Measurements from ENCODE around the gene NAPEPLD.
A peak's percentile ranks its signal among the peaks of the same experiment; 100 is the strongest.

NAPEPLD gene

DNA sequence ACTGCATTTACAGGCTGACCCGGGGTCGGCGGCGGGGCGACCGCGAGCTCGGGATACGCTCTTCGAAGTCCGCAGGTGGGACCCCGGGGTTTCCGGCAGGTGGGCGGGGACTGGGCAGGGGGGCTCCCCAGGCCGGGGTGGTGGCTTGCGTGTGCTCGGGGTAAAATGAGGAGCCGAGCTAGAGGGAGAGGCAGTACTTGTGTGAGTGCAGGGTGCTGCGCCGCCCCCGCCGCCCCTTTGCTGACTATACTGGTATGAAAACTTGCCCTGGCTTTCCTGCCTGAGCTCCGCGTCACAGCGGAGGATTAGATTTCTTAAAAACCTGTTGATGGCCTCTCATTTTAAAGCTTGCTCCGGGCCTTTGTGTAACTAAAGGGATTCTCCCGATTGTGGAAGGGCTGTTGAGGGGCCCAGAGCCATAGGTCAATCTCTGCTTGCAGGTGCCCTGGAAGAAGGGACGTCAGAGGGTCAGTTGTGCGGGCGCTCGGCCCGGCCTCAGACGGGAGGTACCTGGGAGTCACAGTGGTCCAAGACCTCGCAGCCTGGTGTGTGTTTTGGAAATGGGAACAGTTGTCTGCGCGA lies 73.5 kb downstream of the NAPEPLD start (continued):
- TF ChIP-seq ZNF266 (tag by site-specific recombination; IDR thresholded peaks at IDR 0.05; ENCODE audit: low read depth) (no peak), ZNF394 (tag by site-specific recombination; IDR thresholded peaks at IDR 0.05; ENCODE audit: borderline replicate concordance) (no peak), ZNF658 (tag by site-specific recombination; IDR thresholded peaks at IDR 0.05) (no peak), ZNF707 (tag by site-specific recombination; IDR thresholded peaks at IDR 0.05) (no peak), ZBTB7A (tag by site-specific recombination; IDR thresholded peaks at IDR 0.05; ENCODE audit: low read depth) (no peak), TCF7L2 (IDR thresholded peaks at IDR 0.05; ENCODE audit: borderline replicate concordance, low read depth, low read length) (no peak), FEZF1 (tag by site-specific recombination; IDR thresholded peaks at IDR 0.05) (no peak), ZNF548 (tag by site-specific recombination; IDR thresholded peaks at IDR 0.05) (no peak), ZNF76 (tag by site-specific recombination; IDR thresholded peaks at IDR 0.05; ENCODE audit: borderline replicate concordance, low read depth) (no peak; the same call in 1 of the 2 replicates), BCL11B (tag by site-specific recombination; IDR thresholded peaks at IDR 0.05; ENCODE audit: low read depth) (no peak), GLIS1 (tag by site-specific recombination; IDR thresholded peaks at IDR 0.05) (peak; percentile 30; the same call in 1 of the 2 replicates), ZNF701 (tag by site-specific recombination; IDR thresholded peaks at IDR 0.05) (no peak), ZNF302 (tag by site-specific recombination; IDR thresholded peaks at IDR 0.05; ENCODE audit: low read depth) (no peak), ZNF341 (tag by site-specific recombination; IDR thresholded peaks at IDR 0.05; ENCODE audit: low read depth) (no peak), EGR2 (tag by site-specific recombination; IDR thresholded peaks at IDR 0.05; ENCODE audit: low read depth) (peak; percentile 36; the same call in 1 of the 2 replicates), ZNF157 (tag by site-specific recombination; IDR thresholded peaks at IDR 0.05) (no peak), GLI2 (tag by site-specific recombination; IDR thresholded peaks at IDR 0.05; ENCODE audit: borderline replicate concordance, low read depth) (no peak), ZNF433 (tag by site-specific recombination; IDR thresholded peaks at IDR 0.05; ENCODE audit: low read depth) (0 out of 2 replicates have a peak, but pooled peaks have one; percentile 3), ZNF544 (tag by site-specific recombination; IDR thresholded peaks at IDR 0.05) (no peak), KLF9 (tag by site-specific recombination; IDR thresholded peaks at IDR 0.05; ENCODE audit: low read depth) (no peak), ZNF558 (tag by site-specific recombination; IDR thresholded peaks at IDR 0.05) (no peak), ZNF248 (tag by site-specific recombination; IDR thresholded peaks at IDR 0.05) (no peak), MZF1 (tag by site-specific recombination; IDR thresholded peaks at IDR 0.05; ENCODE audit: borderline replicate concordance) (no peak), SP2 (tag by site-specific recombination; IDR thresholded peaks at IDR 0.05) (peak; percentile 48), ZNF2 (tag by site-specific recombination; IDR thresholded peaks at IDR 0.05) (no peak), KLF7 (tag by site-specific recombination; IDR thresholded peaks at IDR 0.05; ENCODE audit: borderline replicate concordance) (no peak)
- TF ChIP-seq, protein P1, sequence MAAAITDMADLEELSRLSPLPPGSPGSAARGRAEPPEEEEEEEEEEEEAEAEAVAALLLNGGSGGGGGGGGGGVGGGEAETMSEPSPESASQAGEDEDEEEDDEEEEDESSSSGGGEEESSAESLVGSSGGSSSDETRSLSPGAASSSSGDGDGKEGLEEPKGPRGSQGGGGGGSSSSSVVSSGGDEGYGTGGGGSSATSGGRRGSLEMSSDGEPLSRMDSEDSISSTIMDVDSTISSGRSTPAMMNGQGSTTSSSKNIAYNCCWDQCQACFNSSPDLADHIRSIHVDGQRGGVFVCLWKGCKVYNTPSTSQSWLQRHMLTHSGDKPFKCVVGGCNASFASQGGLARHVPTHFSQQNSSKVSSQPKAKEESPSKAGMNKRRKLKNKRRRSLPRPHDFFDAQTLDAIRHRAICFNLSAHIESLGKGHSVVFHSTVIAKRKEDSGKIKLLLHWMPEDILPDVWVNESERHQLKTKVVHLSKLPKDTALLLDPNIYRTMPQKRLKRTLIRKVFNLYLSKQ (tag by site-specific recombination; IDR thresholded peaks at IDR 0.05; ENCODE audit: borderline replicate concordance) = no peak
- TF ChIP-seq, protein P2, sequence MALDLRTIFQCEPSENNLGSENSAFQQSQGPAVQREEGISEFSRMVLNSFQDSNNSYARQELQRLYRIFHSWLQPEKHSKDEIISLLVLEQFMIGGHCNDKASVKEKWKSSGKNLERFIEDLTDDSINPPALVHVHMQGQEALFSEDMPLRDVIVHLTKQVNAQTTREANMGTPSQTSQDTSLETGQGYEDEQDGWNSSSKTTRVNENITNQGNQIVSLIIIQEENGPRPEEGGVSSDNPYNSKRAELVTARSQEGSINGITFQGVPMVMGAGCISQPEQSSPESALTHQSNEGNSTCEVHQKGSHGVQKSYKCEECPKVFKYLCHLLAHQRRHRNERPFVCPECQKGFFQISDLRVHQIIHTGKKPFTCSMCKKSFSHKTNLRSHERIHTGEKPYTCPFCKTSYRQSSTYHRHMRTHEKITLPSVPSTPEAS (tag by site-specific recombination; IDR thresholded peaks at IDR 0.05) = no peak
- TF ChIP-seq, protein P3, sequence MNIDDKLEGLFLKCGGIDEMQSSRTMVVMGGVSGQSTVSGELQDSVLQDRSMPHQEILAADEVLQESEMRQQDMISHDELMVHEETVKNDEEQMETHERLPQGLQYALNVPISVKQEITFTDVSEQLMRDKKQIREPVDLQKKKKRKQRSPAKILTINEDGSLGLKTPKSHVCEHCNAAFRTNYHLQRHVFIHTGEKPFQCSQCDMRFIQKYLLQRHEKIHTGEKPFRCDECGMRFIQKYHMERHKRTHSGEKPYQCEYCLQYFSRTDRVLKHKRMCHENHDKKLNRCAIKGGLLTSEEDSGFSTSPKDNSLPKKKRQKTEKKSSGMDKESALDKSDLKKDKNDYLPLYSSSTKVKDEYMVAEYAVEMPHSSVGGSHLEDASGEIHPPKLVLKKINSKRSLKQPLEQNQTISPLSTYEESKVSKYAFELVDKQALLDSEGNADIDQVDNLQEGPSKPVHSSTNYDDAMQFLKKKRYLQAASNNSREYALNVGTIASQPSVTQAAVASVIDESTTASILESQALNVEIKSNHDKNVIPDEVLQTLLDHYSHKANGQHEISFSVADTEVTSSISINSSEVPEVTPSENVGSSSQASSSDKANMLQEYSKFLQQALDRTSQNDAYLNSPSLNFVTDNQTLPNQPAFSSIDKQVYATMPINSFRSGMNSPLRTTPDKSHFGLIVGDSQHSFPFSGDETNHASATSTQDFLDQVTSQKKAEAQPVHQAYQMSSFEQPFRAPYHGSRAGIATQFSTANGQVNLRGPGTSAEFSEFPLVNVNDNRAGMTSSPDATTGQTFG (tag by site-specific recombination; IDR thresholded peaks at IDR 0.05; ENCODE audit: borderline replicate concordance) = no peak
- TF ChIP-seq, protein P4, sequence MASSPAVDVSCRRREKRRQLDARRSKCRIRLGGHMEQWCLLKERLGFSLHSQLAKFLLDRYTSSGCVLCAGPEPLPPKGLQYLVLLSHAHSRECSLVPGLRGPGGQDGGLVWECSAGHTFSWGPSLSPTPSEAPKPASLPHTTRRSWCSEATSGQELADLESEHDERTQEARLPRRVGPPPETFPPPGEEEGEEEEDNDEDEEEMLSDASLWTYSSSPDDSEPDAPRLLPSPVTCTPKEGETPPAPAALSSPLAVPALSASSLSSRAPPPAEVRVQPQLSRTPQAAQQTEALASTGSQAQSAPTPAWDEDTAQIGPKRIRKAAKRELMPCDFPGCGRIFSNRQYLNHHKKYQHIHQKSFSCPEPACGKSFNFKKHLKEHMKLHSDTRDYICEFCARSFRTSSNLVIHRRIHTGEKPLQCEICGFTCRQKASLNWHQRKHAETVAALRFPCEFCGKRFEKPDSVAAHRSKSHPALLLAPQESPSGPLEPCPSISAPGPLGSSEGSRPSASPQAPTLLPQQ (tag by site-specific recombination; IDR thresholded peaks at IDR 0.05) = no peak
- TF ChIP-seq, protein P5, sequence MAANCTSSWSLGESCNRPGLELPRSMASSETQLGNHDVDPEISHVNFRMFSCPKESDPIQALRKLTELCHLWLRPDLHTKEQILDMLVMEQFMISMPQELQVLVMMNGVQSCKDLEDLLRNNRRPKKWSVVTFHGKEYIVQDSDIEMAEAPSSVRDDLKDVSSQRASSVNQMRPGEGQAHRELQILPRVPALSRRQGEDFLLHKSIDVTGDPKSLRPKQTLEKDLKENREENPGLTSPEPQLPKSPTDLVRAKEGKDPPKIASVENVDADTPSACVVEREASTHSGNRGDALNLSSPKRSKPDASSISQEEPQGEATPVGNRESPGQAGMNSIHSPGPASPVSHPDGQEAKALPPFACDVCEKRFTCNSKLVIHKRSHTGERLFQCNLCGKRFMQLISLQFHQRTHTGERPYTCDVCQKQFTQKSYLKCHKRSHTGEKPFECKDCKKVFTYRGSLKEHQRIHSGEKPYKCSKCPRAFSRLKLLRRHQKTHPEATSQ (tag by site-specific recombination; IDR thresholded peaks at IDR 0.05) = no peak

All from HEK293 (cell line).